ENCODE measurements around the gene KIF23.

The KIF23 gene

DNA sequence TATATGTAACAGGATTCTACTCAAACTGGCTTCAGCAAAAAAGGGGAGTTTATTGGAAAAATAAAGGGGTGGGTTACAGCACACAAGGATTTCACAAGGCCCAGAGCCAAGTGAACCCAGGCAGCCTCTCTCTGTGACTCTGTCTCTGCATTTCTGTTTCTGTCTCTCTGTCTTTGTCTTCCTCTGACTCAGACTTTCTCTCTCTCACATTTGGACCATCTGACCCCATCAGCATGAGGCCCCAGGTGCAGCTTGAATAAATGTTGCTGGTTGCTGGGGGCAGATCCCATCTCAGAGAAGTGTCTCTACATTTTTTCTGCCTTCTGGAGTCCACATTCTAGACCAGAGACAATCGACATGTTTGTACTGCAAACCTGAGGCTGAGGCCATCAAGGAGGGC lies 83.5 kb downstream of the KIF23 start:
- DNase-seq: no peak
